CD4-positive, alpha-beta T cell treated with Interleukin-10 for 1 hour (primary cell): ENCODE data around the gene EMC1.
"Not testable (repeated sequence)": the region's sequence is repeated elsewhere in the genome, so short reads cannot be mapped to it uniquely, and the experiment has no call there.

Experiments used
- DNase-seq: peaks from one replicate; pipeline ENCODE4 v3.0.0-alpha.2; 2020

EMC1 gene

DNA sequence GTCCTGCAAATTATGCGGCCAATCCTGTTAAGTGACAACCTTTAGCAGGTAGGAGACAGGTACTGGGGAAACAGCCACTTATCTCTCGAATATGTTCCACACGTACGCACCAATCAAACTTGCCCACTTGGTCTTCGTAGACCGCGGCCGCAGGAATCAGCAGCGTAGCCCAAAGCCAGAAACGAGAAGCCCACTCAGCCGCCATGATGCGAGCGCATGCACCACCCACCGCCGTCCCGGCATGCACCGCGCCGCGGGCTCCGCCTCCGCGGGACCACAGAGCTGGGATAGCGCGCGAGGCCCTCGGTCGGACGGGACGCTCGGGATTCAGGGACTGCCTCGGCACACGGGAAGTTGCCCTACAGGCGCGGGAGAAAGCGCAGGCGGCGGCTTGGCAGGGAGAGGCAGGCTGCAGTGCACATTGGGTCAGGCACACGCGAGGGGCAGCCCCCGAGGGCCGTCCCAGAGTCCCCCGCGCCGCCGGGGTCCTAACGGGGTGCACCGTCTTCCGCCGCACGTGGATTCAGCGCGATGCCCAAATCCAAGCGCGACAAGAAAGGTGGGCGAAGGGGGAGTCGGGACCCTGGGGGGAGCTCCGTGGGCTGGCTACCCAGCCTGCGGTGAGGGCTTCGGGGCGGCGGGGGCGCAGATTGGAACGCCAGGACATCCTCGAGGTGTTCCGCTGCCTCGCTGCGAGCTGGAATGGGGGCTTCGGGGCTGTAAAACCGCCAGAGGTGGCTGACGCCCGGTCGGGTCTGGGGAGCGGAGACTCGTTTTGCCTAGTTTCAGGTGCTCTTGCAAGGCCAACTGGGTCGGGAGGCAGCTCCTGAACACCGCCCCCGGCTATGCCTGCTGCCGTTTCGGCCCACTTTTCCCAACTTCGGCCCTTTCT, at the start of gene EMC1, which contains the start of gene MRTO4:
Gene EMC1, minus strand, starts transcription at position 220 of the 892 bp plus-strand sequence. Its CDS starts 15 bp downstream, at position 205.
Gene MRTO4, plus strand, starts transcription at position 501 of the 892 bp plus-strand sequence. Its CDS starts 31 bp downstream, at position 532.
- peak; percentile 88 for DNase-seq

DNA sequence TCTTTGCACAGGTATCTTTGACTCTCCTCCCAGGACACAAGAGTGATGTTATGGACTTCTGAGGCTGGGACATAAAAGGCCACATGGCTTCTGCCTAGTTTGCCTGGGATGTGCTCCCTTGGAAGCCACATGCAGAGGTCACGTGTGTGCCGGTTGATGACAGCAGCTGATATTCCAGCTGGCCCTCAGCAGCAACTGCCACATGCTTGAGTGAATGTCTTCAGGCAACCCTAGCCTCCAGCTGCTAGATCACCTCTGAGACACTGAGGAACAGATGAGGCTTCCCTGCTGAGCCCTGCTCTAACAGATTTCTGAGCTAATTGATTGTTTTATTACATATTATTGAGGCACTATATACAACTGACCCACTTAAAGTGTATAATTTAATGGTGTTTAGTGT, 48.9 kb upstream of the EMC1 start:
- no peak for DNase-seq

DNA sequence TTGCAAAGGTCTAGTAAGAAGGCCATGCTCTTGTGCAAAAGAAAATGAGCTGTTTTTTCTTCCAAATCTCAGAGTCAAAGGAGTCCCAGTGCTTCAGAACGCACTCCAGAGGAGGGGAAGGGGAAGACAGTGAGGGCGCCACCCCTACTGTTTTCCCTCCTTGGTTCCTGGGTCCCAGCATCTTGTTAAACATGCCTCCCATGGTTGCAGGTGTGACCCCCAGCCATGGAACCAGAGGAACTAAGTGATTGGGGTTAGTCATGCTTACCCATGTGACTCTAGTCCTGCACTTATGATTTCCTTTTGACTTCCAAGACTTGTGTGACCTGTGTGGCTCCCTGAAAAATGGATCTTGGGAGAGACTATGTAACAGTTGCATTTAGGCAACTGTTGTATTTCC, 43.3 kb upstream of the EMC1 start:
- DNase-seq: no peak

DNA sequence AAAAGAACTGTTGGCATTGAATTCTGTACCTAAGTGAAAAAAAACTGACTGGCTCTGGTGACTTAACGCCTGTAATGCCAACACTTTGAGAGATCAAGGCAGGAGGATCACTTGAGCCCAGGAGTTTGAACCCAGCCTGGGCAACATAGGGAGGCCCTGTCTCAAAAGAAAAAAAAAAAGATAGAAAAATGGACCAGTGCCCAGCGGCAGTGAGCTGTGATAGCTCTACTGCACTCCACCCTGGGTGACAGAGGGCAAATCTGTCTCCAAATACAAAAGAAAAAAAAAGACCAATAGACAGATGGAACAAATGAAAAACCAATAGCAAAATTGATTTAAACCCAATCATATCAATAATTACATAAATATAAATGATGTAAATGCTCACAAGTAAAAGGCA, 37.9 kb upstream of the EMC1 start:
- no peak for DNase-seq

DNA sequence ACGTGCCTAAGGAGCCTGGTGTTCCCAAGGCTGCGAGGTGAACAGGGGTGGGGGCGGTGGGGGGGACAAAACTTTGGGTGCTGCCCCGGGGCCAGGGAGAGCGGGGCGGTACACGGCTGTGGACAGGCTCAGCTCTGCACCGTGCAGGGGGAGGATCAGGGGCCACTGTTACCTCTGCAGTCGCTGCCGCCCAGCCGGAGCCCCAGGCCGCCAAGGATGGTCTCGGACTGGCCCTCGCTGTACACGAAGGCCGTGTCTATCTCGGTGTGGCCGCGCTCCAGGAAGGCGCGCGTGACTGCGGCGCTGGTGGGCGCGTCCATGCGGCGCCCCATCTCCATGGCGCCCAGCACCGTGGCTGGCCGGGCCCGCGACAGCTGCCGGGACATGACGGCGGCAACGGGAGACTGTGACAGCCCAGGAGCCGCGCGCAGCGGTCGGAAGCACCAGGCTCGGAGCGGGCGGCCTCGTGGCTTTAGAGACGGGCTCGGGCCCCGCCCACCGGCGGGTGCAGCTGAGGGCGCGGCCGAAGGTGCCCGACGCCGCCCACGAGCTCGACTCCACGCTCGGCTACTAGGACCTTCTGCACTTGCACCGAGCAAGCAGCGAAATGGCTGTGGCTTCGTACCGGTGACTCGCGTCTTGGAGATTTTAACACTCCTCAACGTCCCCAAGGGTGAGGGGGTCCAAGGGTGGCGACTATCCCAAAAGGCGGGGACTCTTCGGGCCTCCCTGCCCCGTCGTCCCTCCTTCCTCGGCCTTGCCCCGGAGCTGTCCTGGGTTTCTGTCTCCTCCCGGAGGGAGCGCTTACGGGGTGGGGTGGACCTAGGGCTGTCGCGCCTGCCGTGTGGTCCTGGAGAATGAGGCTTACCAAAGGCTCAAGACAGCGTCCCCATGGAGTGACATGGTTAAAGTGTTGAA, 37.3 kb upstream of the EMC1 start, which contains the start of gene AKR7A3:
Gene AKR7A3, minus strand, starts transcription at position 447 of the 918 bp plus-strand sequence. Its CDS starts 61 bp downstream, at position 386.
- peak; percentile 56 for DNase-seq

DNA sequence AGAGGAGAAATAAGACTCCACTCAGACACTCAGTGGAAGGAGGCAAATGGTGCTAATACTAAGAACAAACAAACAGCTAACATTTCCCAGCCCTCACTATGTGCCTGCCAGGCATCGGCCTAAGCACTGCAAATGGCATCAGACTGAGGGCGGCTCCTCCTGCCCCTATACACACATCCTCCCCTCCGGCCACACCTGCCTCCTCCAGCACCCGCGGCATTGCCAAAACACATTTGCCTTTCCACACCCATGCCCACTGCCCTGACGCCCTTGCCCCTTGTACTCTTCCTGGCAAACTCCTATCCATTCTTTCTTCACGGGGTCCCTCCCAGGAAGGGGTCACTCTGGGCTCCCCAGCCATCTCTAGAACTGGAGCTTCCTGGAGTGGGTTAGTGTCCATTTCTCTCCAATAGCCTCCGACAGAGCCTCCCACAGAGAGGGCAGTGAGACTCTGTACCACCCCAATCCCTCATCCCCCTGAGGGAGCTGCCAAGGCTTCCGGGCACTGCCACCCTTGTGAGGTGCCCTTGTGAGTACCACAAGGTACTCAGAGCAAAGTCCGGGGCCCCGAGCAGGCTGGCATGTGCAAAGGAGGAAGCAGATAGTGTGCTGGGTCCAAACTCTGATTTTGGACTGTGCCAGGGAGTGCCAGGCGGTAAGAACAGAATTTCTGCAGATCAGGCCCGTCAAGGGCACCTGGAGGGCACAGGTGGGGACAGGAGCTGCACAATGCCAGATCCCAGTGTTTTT, 36.3 kb upstream of the EMC1 start:
- no peak for DNase-seq

DNA sequence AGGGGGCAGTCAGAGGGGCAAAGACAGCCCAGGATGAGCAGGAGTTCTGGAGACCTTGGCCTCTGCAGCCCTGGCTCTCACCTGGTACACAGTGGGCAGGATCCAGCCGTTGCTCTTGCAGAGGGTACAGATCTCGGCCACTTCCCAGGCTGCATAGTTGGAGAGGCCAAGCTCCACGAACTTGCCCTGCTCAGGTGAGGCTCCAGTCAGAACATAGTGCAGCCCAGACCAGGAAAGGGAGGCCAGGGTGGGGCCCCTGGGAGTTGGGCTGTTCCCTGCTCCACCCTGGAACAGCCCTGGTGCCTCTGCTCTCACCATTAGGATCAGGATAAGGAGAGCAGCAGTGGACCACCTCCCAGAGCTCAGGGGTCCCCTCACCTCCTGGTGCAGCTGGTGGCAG, 34.5 kb upstream of the EMC1 start:
- not testable (repeated sequence) for DNase-seq

DNA sequence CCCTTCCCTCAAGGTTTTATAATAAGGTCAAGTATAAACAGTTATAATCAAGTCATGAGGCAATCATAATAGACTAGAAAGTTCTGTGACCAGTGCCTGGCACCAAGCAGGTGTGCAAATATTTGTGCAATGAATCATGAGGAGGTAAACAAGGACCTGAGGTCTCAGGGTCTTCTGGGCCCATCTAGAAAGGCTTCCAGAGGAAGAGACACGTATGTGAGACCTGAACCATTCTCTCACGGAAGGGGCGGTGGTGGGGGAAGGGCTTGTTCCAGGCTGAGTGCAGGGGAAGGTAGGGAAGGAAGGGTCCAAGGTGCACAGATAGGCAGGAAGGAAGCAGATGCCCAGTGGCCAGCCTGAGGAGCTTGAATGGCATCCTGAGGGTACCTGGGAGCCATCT, 34.0 kb upstream of the EMC1 start:
- DNase-seq: not testable (repeated sequence)

DNA sequence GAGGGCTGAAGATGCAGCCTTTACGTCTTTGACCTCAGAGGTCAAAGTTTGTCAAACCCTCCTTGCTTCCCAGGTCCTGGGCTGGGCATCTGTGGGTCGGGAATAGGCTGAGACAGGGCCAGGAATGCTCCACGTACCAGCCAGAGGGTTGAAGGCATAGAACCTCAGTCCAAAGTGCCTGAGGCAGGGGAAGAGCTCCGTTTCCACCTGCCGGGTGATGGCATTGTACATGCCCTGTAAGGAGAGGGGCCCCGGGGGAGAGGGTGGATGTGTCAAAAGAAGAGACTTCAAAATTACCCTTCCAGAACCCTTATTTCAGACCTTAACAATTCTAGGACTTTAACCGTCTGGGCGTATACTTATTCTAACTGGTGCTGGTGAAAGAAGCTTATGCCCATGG, 33.6 kb upstream of the EMC1 start:
- no peak for DNase-seq

DNA sequence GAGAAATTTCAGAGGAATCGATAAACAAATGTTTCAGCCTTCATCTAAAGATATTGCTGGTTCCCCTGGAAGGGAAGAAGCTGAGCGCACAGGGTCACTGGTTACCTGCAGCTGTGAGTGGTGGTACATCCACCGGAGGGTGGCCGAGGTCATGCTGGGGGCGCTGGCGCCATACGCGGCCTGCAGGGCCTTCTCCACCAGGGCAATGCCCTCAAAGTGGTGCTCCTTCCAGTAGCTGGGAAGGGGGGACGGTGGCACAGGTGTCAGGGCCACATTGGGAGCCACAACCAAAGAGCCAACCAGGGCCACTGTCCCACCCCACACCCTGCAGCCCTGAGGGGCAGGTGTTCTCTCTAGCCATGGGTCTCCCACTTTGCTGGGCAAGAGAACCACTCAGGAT, 32.6 kb upstream of the EMC1 start:
- DNase-seq: no peak

DNA sequence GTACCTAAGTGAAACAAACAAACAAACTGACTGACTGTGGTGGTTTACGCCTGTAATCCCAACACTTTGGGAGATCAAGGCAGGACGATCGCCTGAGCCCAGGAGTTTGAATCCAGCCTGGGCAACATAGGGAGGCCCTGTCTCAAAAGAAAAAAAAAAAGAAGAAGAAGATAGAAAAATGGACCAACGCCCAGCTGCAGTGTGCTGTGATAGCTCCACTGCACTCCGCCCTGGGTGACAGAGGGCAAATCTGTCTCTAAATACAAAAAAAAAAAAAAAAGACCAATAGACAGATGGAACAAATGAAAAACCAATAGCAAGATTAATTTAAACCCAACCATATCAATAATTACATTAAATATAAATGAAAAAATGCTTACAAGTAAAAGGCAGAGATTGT, 23.3 kb upstream of the EMC1 start:
- DNase-seq: no peak

DNA sequence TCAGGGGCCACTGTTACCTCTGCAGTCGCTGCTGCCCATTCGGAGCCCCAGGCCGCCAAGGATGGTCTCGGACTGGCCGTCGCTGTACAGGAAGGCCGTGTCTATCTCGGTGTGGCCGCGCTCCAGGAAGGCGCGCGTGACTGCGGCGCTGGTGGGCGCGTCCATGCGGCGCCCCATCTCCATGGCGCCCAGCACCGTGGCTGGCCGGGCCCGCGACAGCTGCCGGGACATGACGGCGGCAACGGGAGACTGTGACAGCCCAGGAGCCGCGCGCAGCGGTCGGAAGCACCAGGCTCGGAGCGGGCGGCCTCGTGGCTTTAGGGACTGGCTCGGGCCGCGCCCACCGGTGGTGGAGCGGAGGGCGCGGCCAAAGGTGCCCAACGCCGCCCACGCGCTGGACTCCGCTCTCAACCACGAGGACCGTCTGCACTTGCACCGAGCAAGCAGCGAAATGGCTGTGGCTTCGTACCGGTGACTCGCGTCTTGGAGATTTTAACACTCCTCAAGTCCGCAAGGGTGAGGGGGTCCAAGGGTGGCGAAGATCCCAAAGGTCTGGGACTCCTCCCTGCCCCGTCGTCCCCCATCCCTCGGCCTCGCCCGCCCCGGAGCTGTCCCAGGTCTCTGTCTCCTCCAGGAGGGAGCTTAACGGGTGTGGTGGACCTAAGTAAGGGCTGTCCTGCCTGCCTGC, 22.7 kb upstream of the EMC1 start:
- DNase-seq: not testable (repeated sequence)

DNA sequence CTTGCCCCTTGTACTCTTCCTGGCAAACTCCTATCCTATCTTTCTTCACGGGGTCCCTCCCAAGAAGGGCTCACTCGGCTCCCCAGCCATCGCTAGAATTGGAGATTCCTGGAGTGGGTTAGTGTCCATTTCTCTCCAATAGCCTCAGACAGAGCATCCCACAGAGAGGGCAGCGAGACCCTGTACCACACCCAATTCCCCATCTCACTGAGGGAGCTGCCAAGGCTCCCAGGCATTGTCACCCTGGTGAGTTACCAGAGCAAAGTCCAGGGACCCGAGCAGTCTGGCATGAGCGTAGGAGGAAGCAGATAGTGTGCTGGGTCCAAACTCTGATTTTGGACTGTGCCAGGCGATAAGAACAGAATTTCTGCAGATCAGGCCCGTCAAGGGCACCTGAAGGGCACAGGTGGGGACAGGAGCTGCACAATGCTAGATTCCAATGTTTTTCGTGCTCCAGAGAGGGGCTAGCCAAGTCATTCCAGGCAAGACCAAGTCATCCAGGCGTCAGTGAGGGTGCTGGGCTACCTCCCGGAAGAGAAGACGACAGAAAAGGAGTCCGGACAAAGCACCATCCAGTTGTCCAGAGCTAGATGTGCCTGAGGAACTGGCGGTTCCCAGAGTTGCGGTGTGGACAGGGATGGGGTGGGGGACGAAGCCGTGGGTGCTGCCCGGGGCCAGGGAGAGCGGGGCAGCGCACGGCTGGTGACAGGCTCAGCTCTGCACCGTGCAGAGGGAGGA, 22.0 kb upstream of the EMC1 start:
- DNase-seq: no peak

DNA sequence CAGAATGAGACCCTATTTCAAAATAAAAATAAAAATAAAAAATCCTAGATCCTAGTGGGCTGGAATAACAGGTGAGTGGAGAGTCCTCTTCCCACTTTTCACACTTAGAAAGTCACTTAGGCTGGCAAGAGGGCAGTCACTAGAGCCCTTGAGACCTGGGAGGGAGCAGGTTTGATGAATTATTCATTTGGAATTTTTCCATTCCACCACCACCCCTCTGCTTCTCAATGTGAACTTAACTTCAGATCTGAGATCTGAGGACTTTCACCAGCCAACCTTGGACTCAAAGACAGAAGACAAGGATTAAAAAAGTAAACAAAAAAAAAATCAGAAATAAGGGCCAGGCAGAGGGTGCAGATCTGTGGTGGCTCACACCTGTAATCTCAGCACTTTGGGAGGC, 20.7 kb upstream of the EMC1 start:
- no peak for DNase-seq

DNA sequence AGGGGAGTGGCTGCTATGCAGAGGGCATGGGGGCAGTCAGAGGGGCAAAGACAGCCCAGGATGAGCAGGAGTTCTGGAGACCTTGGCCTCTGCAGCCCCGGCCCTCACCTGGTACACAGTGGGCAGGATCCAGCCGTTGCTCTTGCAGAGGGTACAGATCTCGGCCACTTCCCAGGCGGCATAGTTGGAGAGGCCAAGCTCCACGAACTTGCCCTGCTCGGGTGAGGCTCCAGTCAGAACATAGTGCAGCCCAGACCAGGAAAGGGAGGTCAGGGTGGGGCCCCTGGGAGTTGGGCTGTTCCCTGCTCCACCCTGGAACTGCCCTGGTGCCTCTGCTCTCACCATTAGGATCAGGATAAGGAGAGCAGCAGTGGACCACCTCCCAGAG, 19.0 kb upstream of the EMC1 start:
- DNase-seq: not testable (repeated sequence)

DNA sequence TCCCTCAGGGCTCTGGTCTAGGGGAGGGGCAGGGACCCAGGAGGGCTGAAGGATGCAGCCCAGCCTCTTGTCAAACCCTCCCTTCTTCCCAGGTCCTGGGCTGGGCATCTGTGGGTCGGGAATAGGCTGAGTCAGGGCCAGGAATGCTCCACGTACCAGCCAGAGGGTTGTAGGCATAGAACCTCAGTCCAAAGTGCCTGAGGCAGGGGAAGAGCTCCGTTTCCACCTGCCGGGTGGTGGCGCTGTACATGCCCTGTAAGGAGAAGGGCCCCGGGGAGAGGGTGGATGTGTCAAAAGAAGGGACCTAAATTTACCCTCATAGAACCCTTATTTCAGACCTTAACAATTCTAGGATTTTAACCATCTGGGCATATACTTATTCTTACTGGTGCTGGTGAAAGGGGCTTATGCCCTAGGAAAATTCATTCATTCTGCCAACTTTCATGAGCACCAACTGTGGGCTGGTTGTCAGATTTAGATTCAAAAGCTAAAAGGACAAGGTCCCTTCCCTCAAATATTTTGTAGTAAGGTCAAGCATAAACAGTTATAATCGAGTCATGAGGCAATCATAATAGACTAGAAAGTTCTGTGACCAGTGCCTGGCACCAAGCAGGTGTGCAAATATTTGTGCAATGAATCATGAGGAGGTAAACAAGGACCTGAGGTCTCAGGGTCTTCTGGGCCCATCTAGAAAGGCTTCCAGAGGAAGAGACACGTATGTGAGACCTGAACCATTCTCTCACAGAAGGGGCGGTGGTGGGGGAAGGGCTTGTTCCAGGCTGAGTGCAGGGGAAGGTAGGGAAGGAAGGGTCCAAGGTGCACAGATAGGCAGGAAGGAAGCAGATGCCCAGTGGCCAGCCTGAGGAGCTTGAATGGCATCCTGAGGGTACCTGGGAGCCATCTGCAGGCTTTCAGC, 18.4 kb upstream of the EMC1 start:
- not testable (repeated sequence) for DNase-seq

DNA sequence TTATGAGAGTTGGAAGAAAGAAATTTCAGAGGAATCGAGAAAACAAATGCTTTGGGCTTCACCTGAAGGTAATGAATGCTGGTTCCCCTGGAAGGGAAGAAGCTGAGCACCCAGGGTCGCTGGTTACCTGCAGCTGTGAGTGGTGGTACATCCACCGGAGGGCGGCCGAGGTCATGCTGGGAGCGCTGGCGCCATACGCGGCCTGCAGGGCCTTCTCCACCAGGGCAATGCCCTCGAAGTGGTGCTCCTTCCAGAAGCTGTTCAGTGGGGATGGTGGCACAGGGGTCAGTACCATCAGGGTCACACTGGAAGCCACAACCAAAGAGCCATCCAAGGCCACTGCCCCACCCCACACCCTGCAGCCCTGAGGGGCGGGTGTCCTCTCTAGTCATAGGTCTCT, 17.1 kb upstream of the EMC1 start:
- no peak for DNase-seq

DNA sequence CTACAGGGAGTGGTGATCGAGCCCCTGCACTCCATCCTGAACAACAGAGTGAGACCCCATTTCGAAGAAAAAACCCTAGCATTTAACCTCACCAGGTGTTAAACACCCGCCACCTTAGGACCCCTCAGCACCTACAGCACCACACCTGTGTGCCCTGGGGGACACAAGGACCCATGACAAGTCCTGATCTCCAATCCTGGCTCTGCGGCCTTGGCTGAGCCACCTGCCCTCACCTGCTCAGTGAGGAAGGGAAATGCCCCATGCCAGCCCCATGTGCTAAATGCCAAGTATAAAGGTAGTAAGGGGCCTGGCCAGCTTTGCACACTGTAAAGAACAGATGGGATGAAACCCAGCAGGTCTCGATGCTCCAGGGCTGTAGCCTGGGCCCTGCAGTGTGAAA, 11.4 kb upstream of the EMC1 start:
- DNase-seq: no peak

DNA sequence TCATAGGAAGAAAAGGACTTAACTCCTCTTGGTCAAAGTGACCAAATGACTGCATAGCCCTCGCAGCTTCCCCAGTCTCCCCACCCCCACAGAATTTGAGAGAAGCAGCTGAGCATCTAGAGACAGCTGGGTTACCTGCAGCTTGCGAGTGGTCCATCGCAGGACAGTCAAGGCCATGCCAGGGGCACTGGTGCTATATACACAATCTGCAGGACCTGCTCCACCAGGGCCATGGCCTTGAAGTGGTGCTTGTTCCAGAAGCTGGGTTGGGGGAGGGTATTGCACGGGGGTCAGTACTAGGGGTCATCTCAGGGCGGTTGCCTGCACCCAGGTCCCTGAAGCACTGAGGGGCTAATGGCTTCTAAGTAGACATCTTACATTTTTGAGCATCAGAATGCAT, 10.7 kb upstream of the EMC1 start:
- no peak for DNase-seq
